HG02938 (cell line): ENCODE results near the gene DTNBP1.

Experiments
- ATAC-seq: cut with Tn5 transposase; IDR thresholded peaks from one replicate; pipeline ENCODE4 v1.9.1; 2021; ENCODE audit warnings: mild to moderate bottlenecking, moderate library complexity; ENCODE audit not compliant: unreplicated experiment

The DTNBP1 gene

GRCh38 chr6:15536198-15536955 lies 126.5 kb downstream of the DTNBP1 start:
- no peak for ATAC-seq

DNA sequence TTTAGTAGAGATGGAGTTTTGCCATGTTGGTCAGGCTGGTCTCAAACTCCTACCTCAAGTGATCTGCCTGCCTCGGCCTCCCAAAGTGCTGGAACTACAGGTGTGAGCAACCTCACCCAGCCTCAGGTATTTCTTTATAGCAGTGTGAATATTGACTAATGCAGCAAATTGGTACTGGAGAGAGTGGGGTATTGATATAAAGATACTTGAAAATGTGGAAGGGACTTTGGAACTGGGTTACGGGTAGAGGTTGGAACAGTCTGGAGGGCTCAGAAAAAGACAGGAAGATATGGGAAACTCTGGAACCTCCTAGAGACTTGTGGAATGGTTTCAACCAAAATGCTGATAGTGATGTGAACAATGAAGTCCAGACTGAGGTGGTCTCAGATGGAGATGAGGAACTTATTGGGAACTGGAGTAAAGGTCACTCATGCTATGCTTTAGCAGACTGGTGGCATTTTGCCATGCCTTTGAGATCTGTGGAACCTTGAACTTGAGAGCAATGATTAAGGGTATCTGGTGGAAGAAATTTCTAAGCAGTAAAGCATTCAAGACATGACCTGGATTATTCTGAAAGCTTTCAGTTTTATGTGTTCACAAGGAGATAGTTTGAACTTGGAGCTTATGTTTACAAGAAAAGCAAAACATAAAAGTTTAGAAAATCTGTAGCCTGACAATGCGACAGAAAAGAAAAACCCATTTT lies 127.2 kb downstream of the DTNBP1 start:
- no peak for ATAC-seq

GRCh38 chr6:15534974-15535373 lies 127.9 kb downstream of the DTNBP1 start:
- no peak for ATAC-seq

- no peak for ATAC-seq
These were observed 129.3 kb downstream of the DTNBP1 start for GRCh38 chr6:15533379-15534026.

DNA sequence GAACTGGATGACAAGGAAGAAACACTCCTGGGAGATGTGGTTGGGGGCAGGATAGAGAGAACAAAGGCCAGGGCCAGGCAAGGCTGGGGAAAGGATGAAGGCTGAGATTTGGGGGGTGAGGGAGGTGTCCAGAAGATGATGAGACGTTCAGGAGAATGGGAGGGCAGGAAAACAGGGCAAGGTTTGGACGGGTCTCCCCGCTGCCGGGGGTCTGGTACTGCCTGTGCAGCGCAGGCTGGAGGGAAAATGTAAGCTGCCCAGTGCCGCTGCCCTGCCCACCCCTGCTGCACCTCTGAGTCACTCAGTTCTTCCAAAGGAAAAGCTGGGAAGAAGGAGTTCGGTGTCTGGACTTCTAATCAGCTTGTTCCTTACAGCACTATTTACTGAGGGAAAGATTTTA lies 130.9 kb downstream of the DTNBP1 start:
- no peak for ATAC-seq

- no peak for ATAC-seq
These were observed 132.4 kb downstream of the DTNBP1 start for GRCh38 chr6:15530411-15530810.

DNA sequence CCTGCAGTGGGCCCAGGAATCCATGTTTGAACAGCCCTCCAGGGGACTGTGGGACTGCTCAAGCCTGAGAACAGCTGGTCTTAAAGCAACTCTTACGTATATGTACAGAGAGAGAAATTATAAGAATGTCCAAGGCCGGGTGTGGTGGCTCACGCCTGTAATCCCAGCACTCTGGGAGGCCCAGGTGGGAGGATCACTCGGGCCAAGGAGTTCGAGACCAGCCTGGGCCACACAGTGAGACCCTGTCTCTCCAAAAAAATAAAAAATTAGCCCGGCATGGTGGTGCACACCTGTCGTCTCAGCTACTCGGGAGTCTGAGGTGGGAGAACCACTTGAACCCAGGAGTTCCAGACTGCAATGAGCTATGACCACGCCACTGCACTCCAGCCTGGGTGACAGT lies 134.0 kb downstream of the DTNBP1 start:
- ATAC-seq, result no peak

DNA sequence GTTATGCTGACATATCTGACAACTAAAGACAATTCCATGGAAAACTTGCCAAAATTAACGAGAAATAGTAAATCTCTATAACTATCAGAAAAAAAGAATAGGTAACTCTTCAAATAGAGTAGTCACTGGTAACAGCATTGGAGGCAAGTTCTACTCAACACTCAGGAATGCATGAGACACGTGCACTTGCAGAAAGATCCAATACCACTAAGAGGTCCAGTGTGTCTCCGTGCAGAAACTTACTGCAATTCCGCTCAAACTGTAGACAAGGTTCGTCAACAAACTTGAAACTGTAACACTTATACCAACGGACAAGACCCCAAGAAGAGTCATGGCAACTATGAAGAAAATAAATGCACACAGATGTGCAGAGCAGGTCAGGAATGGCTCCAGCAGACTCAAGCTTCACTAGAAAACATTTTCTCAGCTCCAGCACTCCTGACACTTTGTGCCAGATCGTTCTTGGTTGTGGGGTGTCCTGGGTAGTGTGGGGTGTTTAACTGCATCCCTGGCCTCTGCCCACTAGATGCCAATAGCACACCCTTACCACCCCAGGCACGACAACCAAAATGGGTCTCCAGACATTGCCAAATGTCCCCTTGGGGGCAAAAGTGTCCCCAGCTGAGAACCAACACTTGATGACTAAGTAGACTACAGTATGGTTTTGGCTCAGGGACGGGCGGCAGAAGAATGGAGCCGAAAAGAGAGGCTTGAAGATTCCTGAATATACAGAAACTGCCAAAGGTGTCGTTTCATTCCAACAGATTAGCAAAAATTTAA lies 134.8 kb downstream of the DTNBP1 start:
- no peak for ATAC-seq

GRCh38 chr6:15526212-15526701 lies 136.6 kb downstream of the DTNBP1 start:
- no peak for ATAC-seq

GRCh38 chr6:15524861-15525401 lies 137.9 kb downstream of the DTNBP1 start:
- ATAC-seq, result no peak

DNA sequence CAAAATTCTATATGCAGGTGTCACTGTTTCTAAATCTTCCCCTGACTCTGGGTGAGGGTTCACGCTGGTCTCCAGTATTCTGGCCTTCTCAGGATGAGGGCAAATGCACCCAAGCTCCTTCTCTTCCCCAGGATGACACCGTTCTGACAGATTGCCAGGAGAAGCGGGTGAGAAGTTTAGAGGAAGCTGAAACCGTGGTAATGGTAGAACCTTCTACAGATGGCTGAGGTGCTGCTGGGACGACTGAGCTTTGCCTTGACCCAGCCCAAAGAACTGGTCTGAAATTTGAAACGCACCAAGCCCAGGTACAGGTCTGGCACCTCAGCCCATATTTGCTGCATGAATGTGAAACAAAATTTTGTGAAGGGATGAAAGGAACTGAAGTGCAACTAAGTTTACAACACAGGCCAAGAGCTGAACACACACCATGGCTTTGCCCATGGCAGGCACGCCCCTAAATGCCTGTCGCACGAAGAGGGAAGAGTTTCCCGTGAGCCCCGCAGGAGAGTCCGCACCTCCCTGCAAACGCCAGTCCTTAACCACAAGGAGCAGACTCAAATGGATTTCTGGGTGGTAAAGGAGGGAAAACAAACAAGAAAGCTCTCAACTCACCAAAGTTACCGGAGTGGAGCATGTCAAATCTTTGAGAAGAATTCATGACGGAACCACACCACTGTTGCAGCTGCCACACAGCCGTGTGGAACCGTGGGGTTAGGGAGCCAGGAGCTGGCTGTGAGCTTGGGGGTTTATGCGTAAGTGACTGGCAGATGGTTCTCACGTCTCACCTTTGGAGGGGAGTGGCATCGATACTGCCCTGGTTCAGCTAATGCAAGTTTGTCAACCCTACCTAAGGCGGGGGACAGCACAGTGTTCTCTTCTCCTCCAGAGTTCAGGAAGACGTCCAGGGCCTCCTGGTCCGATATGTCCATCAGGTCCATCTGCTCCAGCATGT lies 138.9 kb downstream of the DTNBP1 start:
- no peak for ATAC-seq

DNA sequence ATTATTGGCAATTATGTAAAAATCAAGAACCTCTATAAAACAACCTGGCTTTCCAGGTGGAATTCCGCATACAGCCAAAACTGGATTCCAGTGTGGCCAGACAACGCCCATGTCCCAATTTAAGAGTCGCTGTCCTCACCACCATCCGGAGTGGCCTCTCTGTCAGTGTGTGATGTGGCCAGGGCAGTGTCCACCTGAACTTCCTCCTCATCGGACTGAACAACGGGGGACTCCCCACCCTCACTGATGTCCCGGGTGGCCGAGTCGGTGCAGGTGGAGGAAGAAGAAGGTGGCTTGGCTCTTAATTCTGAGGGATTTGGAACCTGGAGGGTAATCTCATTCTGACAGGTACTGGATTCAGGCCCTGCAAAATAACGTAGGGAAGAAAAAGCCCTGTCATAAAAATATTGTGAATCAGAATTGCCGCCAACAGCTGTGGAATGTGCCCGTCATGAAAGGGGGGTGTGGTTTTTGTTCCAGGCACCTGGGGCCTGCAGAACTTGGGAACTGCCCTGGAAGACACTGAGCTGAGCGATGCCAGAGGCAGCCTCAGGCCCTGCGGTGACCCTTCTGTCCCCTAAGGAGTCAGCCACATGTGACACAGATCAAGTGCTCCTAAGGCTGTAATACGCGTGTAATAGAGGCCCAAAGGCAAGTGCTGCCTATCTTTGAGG lies 139.8 kb downstream of the DTNBP1 start:
- ATAC-seq, result no peak

GRCh38 chr6:15522427-15522826 lies 140.4 kb downstream of the DTNBP1 start:
- no peak for ATAC-seq

GRCh38 chr6:15522026-15522425 lies 140.8 kb downstream of the DTNBP1 start:
- ATAC-seq, result no peak

GRCh38 chr6:15521582-15521981 lies 141.2 kb downstream of the DTNBP1 start:
- ATAC-seq, result no peak

DNA sequence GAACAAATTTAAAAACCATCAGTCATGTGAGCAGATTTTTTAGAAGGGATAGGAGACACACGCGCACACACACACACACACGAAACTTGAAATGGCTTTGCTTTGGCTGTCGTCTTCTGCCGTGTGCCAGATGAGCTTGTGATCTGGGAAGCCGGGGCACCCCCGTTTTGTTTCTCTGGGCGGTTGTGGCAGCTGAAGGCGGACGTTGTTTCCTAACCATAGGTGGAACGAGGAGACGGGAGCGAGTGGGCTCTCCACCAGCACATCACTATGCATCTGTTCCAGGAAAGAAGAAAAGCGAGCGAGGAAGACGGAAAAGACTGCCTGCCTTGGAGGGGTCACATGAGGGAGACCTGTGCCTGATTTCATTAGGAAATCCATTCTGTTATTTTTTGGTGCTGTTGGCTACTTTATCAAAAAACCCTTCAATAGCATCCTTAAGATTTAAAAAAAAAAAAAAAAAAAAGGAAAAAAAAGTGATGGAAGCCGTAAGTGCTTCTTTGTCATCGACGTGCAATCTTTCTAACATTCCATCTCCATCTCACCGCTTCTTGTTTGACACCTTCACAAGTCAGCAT lies 142.1 kb downstream of the DTNBP1 start:
- no peak for ATAC-seq

DNA sequence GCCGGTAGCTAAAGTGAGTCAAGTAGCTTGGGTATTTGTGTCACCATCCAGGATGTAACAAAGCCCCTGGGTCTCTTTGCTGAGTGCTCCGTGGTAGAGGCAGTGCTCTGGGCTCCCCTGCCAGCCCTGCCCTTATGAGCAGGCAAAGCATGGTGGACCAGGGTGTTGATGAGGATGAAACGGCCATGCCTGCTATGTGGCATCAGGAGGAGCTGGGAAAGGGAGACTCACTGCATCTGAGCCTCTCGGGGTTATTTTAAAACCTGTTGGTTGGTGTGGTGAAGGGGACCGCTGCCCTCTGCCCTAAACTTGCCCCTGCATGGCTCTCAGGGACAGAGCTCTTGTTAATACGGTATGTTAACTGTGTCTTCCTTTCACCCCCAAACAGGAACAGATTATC lies 143.1 kb downstream of the DTNBP1 start:
- no peak for ATAC-seq

DNA sequence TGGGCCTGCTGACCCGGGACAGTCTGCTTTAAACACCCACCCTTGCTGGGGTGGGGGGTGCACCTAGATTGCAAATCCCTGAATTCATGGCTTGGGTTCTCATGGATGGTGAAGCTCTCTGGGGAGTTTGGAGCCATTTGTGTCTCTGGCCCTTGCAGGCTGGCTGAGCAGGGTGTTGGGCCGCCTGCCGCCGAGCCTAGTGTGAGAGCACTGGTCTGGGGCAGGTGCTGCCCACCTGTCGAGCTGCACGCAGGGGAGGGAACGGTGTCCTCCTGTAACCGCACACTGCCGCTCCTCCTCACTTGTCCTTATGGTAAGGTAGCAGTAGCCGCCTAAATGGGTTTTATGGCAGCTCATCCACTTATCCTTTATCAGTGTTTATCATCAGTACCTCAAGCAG lies 143.9 kb downstream of the DTNBP1 start:
- ATAC-seq, result no peak

- no peak for ATAC-seq
These were observed 144.8 kb downstream of the DTNBP1 start for GRCh38 chr6:15518057-15518456.
